Measurements from ENCODE around the gene ITGB4. TPM values are rescaled to one million over a fixed set of nuclear protein-coding genes. Genes with fewer than 3 reads are reported as not detected.

The ITGB4 gene
- total and polyA plus RNA-seq, 10 of the 15 experiments (the other 5 are each of a cell fraction or from before 2014, with no cell fraction given) = 0.06 to 1.6 (median 0.27) TPM; not detected in 2

DNA sequence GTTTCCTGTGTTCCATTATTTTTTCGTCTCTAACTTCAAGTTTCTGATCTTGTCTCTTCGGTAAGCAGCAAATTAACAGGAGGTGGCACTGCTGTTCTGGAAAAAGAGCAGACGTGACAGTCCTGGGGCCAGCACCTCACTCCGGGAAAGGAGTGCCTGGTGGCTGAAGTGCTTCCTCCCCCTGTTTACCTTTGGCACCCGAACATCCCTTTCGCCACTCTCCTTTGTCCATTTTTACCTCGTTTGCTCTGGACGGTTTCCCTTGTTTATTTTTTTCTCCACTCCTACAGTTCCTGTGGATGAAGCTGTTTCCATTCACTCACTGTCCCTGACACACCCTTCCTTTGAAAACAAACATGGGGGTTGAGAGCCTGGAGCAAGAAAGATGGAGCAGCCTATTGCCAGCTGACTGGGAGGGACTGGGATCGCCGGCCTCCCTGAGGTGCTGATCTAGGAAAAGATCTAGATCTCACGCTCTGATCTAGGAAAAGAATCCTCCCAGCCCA lies 41.5 kb upstream of the ITGB4 start:
- in situ Hi-C loops (cut with MboI) = no loop called here

More for the DNA sequence above, 41.5 kb upstream of the ITGB4 start:
- peaks cover 6 to 16% of the 10 kb centered on the region in 2 experiments; a peak in 3 of 4 replicates for H3K36me3 ChIP-seq (ENCODE audit: control insufficient read depth in 2 of 2, insufficient read depth in 2 of 2, low read length in 1 of 2)
- no peak for DNase-seq (ENCODE audit: low read depth, low spot score)
- H2AFZ ChIP-seq (ENCODE audit: control insufficient read depth, low read depth, low read length) = no peak overlapping the region
- peaks cover 1% of the 10 kb centered on the region; the same call in 1 of the 2 replicates for H3K4me1 ChIP-seq (ENCODE audit: control insufficient read depth, insufficient read depth, low read length)
- BruUV-seq (replicated peaks) = no TSS peak
- RAD21 ChIA-PET (ENCODE audit: unreplicated experiment) = interaction anchor here (1.3 kb wide), 1 partner anchor 68 kb away, joined by 6 read pairs; no protein-coding TSS in a partner anchor
- POLR2A ChIA-PET = interaction anchor here (0.6 to 1.1 kb wide), 3 partner anchors 9 to 30 kb away, joined by 3 to 7 read pairs (median 3); no protein-coding TSS in a partner anchor
- H3K27me3 ChIP-seq (replicated peaks in 1 of 2; ENCODE audit: control insufficient read depth in 2 of 2, insufficient read depth in 2 of 2, low read length in 1 of 2) = no peaks in the 10 kb centered on the region
- SMC1A ChIA-PET (ENCODE audit: uncharacterized antibody, unreplicated experiment) = no interaction called here
- H3K9me3 ChIP-seq (replicated peaks; ENCODE audit: control insufficient read depth, insufficient read depth, low read length) = no peaks in the 10 kb centered on the region; the same call in 2 of the 3 replicates
- CTCF ChIA-PET = interaction anchor here (1.3 to 13.2 kb wide), 5 partner anchors 9 to 79 kb away, joined by 3 to 134 read pairs (median 7); partner anchors contain the start of gene SMIM5
- no peak overlapping the region for H3K4me2 ChIP-seq (ENCODE audit: control insufficient read depth, insufficient read depth)
- WGBS (ENCODE audit: insufficient coverage, insufficient replicate concordance, low lambda C conversion rate, missing lambda C conversion rate) = 76% methylated on average over 11 of the region's 11 CpGs
- TF ChIP-seq E2F8 (IDR thresholded peaks at IDR 0.05; ENCODE audit: low read depth, partially characterized antibody) (no peak), RCOR1 (conservative IDR thresholded peaks at IDR 0.05; ENCODE audit: low read depth, low read length) (no peak), CREB1 (IDR thresholded peaks at IDR 0.05; ENCODE audit: low read depth) (no peak), CHD2 (IDR thresholded peaks at IDR 0.05; ENCODE audit: borderline replicate concordance, low read depth, low read length) (no peak), FOXM1 (IDR thresholded peaks at IDR 0.05; ENCODE audit: low read depth, low read length) (no peak), ZSCAN29 (IDR thresholded peaks at IDR 0.05) (no peak), TCF7 (IDR thresholded peaks at IDR 0.05; ENCODE audit: borderline replicate concordance) (no peak), HCFC1 (IDR thresholded peaks at IDR 0.05; ENCODE audit: low read length) (no peak), TCF12 (IDR thresholded peaks at IDR 0.05; ENCODE audit: low read depth, low read length) (no peak), ZNF274 (IDR thresholded peaks at IDR 0.05; ENCODE audit: insufficient read depth, insufficient read length) (no peak), SKIL (IDR thresholded peaks at IDR 0.05; ENCODE audit: low read depth, poor library complexity, severe bottlenecking) (no peak), SUPT20H (IDR thresholded peaks at IDR 0.05; ENCODE audit: borderline replicate concordance, control insufficient read depth, low read depth, low read length) (no peak)
- no peak overlapping the region for H3K4me3 ChIP-seq
- intact Hi-C loops (cut with micrococcal nuclease; ENCODE audit: unreplicated experiment) = no loop called here
- peaks cover 20% of the 10 kb centered on the region for H3K79me2 ChIP-seq (ENCODE audit: control insufficient read depth, insufficient read depth, low read length)
- no peak overlapping the region for H3K27ac ChIP-seq (ENCODE audit: control insufficient read depth, insufficient read depth)
- no peak for FAIRE-seq
- ATAC-seq = no peak
- no peaks in the 10 kb centered on the region for H4K20me1 ChIP-seq (ENCODE audit: control insufficient read depth, insufficient read depth)
- no peak overlapping the region for H3K9ac ChIP-seq (ENCODE audit: control insufficient read depth, insufficient read depth, low read length)
